22Rv1 (cell line): Measurements from ENCODE around the gene TXNRD3.

Experiments used
- H3K27ac ChIP-seq: fragments of 450-650 bp; 2 replicates; pipeline ENCODE4 v1.5.1; 2017
- CTCF ChIP-seq: fragments of 450-650 bp; IDR thresholded peaks from 2 replicates; pipeline ENCODE4 v1.5.1; 2017; ENCODE audit warnings: mild to moderate bottlenecking
- ZFX ChIP-seq: fragments of 450-650 bp; IDR thresholded peaks from 2 replicates; pipeline ENCODE4 v1.6.1; 2017; ENCODE audit warnings: antibody characterized with exemption, borderline replicate concordance

TXNRD3 gene

DNA sequence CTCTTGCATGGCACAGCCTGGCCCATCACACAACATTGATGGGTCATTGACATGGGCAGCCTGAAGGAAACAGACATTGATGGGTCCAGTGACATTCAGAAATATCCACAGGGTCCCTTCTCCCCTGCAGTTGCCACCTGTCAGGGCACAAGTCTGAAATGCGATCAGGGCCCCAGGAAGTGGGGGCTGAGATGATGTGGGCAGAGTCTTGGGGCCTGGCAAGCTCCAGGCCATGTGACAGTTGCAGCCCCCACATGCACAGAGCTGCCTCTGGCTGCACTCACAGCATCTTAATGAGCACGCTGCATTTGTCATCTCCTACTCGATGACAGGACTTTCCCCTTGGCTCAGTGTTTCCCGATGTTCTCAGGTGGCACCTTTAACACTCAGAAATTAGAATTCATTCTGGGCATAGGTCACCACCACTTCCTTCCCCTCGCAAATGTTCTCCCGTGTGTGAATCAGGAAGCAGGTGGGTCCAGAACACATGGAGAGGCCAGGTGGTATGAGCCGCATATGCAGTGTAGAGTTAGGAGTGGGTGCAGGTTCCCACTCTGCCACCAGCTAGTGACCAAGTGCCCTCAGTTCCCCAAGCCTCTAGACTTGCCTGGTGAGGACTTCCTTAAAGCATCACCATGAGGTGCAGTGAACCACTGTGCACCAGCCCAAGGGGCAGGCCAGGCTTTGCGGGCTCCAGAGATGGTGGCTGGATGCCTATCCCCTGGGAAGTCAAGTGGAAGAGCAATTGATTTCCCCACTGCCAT is 1.6 kb upstream of the TXNRD3 start:
- TF ChIP-seq ZFX, result no peak
- TF ChIP-seq CTCF, result no peak
- H3K27ac ChIP-seq, result no peak overlapping the region

DNA sequence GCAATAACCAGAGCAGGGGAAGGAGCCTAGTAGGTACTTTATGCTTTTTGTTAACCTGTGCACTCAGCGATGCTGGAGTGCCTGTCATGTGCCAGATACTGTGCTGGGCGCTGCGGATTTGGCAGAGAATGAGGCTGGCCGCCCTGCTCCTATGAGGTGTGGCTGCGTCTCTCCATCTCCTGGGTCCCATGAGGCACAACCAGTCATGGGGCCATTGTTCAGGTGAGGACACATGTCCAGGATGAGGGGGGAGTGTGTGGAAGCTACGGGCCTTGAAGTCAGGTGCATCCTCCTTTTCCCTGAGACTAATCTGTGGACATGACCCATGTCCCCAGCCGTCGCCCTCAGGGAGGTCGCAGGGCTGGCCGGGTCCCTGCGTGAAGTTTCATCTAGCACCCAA is 963 bp upstream of the TXNRD3 start:
- H3K27ac ChIP-seq, result no peak overlapping the region

DNA sequence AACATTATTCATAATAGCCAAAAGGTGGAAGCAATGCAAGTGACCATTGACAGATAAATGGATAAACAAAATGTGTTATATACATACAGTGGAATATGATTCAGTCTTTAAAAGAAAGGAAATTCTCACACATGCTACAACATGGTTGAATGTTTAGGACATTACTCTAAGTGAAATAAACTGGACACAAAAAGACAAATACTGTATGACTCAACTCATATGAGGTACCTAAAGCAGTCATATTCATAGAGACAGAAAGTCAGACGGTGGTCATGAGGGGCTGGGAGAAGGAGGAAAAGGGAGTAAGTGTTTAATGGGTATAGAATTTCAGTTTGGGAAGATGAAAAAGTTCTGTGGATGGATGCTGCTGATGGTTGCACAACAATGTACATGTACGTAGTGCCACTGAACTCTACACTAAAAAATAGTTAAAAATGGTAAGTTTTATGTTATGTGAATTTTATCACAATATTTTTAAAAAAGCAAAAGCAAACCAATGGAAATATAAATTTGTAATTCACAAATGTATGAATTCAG is 5.3 kb downstream of the TXNRD3 start:
- no peak for TF ChIP-seq ZFX
- no peak for TF ChIP-seq CTCF
- H3K27ac ChIP-seq, result no peak overlapping the region

More for the DNA sequence above, 963 bp upstream of the TXNRD3 start:
- no peak for TF ChIP-seq ZFX
- no peak for TF ChIP-seq CTCF

DNA sequence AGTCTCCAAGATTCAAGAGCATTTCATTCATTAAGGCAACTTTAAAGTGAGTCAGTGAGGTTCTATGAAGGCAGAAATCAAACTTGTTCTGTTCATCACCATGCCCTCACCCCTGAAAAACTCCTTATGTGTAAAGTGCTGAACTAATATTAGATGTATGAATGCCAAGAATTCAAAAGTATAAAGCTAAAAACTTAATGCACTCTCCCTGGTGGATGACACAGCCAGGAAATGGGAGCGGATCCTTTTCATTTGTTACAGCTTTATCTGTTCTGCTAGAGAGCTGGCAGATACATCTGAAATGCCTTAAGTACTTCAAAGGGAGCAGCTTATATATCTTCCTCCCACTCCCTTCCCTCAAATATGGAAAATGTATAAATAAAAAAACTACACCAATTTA is 8.2 kb downstream of the TXNRD3 start:
- TF ChIP-seq CTCF (no peak), ZFX (no peak)
- H3K27ac ChIP-seq, result no peak overlapping the region

GRCh38 chr3:126644615-126645014 is 10.3 kb downstream of the TXNRD3 start:
- no peak overlapping the region for H3K27ac ChIP-seq
- TF ChIP-seq CTCF (no peak), ZFX (no peak)

GRCh38 chr3:126638790-126639189 is 16.1 kb downstream of the TXNRD3 start:
- no peak for TF ChIP-seq CTCF
- TF ChIP-seq ZFX, result no peak

DNA sequence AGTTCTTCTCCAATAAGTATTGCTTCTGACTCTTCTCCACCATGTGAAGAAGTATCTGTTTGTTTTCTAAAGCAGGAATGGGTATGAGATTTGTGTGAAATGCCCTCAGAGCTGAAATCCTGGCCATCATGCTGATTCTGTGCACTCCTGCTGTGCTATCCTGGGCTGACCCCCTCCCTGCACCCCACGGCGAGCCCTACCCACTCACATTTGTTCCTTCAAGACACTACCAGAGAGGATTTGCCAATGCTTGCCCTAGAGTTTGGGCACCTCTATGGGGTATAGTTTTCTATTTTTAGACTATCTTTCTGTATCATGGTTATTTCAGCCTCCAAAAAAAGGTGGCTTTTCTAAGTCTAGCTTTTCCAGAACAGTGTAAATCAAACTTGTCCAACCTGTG is 18.5 kb downstream of the TXNRD3 start:
- H3K27ac ChIP-seq, result no peak overlapping the region
- TF ChIP-seq ZFX (no peak), CTCF (no peak)

More at GRCh38 chr3:126638790-126639189, 16.1 kb downstream of the TXNRD3 start:
- no peak overlapping the region for H3K27ac ChIP-seq
